ENCODE results near the gene MCEMP1.
"Not testable (repeated sequence)": the region's sequence is repeated elsewhere in the genome, so short reads cannot be mapped to it uniquely, and the experiment has no call there.

The MCEMP1 gene

DNA sequence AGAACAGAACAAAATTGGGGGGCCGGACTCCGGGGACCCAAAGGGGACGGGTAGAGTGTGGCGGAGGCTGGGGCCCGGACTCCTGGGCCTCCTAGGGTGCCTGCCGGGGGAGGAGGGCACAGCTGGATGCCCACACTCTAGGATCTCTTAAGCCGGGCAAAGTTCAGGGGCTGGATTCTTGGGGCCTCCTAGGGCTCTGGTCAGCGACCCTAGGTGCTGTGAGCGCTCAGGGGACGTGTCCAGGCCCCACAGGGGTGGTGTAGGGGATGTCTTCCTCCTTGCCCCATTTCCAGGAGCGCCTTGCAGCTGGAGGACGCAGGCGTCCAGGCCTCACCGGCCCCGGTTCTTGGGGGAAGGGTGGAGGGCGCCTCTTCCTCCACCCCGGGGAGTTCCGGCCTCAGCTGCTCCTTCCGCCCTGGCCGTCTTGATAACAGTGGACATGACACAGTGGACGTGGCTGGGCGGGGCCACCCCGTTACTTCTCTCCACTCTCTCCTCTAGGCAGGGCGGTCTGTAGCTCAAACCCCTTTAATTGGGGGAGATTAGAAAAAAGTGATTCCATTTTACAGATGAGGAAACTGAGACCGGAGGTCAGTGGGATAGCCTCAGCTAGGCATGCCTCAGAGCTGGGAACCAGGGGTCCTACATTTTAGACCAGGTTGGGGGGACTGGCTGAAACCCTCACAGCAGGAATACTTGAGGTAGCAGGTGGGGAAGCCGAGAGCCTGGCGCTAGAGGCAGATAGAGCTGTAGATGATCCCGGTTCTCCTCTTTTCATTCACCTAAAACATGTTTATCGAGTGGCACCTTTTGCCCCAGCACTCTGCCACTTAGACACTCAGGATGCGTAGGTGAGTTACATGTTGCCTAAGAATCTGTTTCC is 39.3 kb upstream of the MCEMP1 start:
- H3K9me3 ChIP-seq (ENCODE audit: control insufficient read depth in 1 of 2, low read length in 2 of 2) = no peaks in the 10 kb centered on the region
- peaks cover 0 to 4% of the 10 kb centered on the region in 2 donors for H3K4me1 ChIP-seq (ENCODE audit: control insufficient read depth in 1 of 2, insufficient read depth in 2 of 2, low read length in 2 of 2)
- peaks cover 0 to 3% of the 10 kb centered on the region in 2 donors for H3K36me3 ChIP-seq (ENCODE audit: control insufficient read depth in 1 of 2, insufficient read depth in 2 of 2, low read length in 2 of 2)
- H3K4me3 ChIP-seq (ENCODE audit: low read depth in 1 of 2, low read length in 2 of 2) = peak overlapping the region; percentile 39 to 50
- no peaks in the 10 kb centered on the region for H3K27me3 ChIP-seq (ENCODE audit: low read depth, low read length)
- peak overlapping the region; percentile 45 for H3K27ac ChIP-seq (ENCODE audit: low read length)

DNA sequence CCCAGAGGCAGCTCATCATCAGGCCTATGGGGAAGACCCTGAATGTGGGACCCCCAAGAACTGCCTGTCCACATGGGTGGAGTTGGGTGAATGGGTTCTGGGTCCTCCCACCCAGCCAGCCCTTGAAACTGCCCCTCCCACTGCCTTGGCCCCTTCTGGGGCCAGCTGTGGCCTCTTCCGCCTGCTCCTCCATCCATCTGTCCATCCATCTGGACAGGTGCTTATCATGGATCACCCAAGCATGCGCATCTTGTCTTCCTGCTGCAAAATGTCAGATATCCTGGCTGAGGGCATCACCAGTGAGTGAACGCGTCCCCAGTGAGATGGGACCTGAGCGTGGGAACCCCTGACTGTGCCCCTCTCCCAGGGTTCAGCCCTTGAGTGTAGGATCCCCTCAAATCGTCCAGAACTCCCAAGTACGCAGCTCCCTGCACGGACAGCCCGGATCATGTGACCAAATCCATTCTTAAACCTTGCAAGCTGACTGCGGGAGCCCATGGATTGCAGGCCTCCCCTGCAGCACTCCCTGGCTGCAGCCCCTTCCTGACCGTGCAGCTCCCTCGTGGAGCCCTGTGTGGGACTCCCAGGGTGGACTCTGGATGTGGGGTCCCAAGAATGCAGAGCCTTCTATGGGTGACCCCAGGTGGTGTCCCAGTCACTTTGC is 38.0 kb upstream of the MCEMP1 start:
- Histone ChIP-seq H3K4me3 (ENCODE audit: low read depth in 1 of 2, low read length in 2 of 2) (no peak overlapping the region), H3K4me1 (ENCODE audit: control insufficient read depth in 1 of 2, insufficient read depth in 2 of 2, low read length in 2 of 2) (peaks cover 0 to 4% of the 10 kb centered on the region in 2 donors), H3K36me3 (ENCODE audit: control insufficient read depth in 1 of 2, insufficient read depth in 2 of 2, low read length in 2 of 2) (no peaks in the 10 kb centered on the region), H3K27me3 (ENCODE audit: low read depth, low read length) (peaks cover 4% of the 10 kb centered on the region), H3K9me3 (ENCODE audit: control insufficient read depth in 1 of 2, low read length in 2 of 2) (no peaks in the 10 kb centered on the region), H3K27ac (ENCODE audit: low read length) (no peak overlapping the region)

DNA sequence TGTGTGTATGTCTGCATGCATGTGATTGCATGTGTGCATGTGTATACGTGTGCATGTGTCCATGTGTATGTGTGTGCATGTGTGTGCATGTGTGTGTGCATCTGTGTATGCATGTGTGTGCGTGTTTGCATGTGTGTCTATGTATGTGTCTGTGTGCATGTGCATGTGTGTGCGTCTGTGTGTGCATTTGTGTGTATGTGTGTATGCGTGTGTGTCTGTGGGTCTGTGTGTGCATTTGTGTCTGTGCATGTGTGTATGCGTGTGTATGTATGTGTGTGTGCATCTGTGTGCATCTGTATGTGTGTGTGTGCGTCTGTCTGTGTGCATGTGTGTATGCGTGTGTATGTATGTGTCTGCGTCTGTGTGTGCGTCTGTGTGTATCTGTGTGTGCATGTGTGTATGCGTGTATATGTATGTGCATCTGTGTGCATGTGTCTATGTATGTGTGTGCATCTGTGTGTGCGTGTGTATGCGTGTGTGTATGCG is 37.0 kb upstream of the MCEMP1 start:
- H3K27ac ChIP-seq (ENCODE audit: low read length) = no peak overlapping the region
- no peak overlapping the region for H3K4me3 ChIP-seq (ENCODE audit: low read depth in 1 of 2, low read length in 2 of 2)
- H3K9me3 ChIP-seq (ENCODE audit: control insufficient read depth in 1 of 2, low read length in 2 of 2) = no peaks in the 10 kb centered on the region
- H3K27me3 ChIP-seq (ENCODE audit: low read depth, low read length) = peaks cover 4% of the 10 kb centered on the region
- H3K36me3 ChIP-seq (ENCODE audit: control insufficient read depth in 1 of 2, insufficient read depth in 2 of 2, low read length in 2 of 2) = no peaks in the 10 kb centered on the region
- peaks cover 0 to 4% of the 10 kb centered on the region in 2 donors for H3K4me1 ChIP-seq (ENCODE audit: control insufficient read depth in 1 of 2, insufficient read depth in 2 of 2, low read length in 2 of 2)

DNA sequence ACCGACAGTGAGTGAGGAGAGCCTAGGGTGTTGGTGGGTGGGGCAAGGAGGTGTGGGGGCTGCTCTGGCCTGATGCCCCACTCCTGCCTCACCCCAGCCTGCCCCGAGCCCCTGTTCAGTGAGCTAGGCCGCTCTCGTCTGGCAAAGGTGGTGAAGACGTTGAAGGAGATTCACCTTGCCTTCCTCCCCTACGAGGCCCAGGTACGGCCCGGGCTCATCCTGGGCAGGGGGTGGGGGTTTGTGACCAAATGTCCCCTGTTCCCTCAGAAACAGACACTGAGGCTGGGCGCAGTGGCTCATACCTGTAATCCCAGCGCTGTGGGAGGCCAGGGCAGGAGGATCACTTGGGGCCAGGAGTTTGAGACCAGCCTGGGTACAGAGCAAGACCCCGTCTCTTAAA is 36.1 kb upstream of the MCEMP1 start:
- H3K27ac ChIP-seq (ENCODE audit: low read length) = no peak overlapping the region
- H3K36me3 ChIP-seq (ENCODE audit: control insufficient read depth in 1 of 2, insufficient read depth in 2 of 2, low read length in 2 of 2) = no peaks in the 10 kb centered on the region
- no peaks in the 10 kb centered on the region for H3K9me3 ChIP-seq (ENCODE audit: control insufficient read depth in 1 of 2, low read length in 2 of 2)
- H3K4me3 ChIP-seq (ENCODE audit: low read depth in 1 of 2, low read length in 2 of 2) = no peak overlapping the region
- H3K27me3 ChIP-seq (ENCODE audit: low read depth, low read length) = peaks cover 4% of the 10 kb centered on the region
- H3K4me1 ChIP-seq (ENCODE audit: control insufficient read depth in 1 of 2, insufficient read depth in 2 of 2, low read length in 2 of 2) = peaks cover 0 to 4% of the 10 kb centered on the region in 2 donors

DNA sequence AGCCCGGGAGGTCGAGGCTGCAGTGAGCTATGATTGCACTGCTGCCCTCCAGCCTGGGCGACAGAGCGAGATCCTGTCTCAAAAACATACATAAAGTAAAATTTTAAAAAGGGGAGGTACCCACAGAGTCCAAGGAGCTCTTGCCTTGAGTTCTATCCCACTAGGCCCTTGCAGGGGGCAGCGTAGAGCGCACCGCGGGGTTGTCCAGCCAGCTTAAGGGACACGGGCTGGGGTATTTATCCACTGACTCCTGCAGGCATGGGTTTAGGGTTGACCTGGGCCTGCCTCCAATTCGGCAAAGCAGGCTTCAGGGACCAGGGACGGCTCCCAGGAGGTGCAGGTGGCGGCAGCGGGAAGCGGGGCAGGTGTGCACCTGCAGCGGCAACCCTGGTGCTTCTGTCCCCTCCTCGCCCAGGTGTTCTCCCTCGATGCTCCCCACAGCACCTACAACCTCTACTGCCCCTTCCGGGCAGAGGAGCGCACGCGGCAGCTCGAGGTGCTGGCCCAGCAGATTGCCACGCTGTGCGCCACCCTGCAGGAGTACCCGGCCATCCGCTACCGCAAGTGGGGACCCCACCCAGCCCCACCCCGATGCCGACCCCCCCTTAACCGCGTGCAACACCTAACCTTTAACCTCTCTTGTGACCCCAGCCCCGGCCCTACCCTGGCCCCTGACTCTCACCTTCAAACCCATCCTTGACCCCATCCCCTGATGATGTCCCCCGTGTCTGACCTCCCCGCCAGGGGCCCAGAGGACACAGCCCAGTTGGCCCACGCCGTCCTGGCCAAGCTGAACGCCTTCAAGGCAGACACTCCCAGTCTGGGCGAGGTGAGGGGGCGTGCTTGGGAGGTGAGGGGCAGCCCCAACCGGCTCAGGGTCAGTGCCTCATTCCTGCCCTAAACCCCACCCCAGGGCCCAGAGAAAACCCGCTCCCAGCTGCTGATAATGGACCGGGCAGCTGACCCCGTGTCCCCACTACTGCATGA is 35.3 kb upstream of the MCEMP1 start:
- Histone ChIP-seq H3K36me3 (ENCODE audit: control insufficient read depth in 1 of 2, insufficient read depth in 2 of 2, low read length in 2 of 2) (no peaks in the 10 kb centered on the region), H3K4me1 (ENCODE audit: control insufficient read depth in 1 of 2, insufficient read depth in 2 of 2, low read length in 2 of 2) (peaks cover 0 to 4% of the 10 kb centered on the region in 2 donors), H3K27me3 (ENCODE audit: low read depth, low read length) (peaks cover 4% of the 10 kb centered on the region), H3K9me3 (ENCODE audit: control insufficient read depth in 1 of 2, low read length in 2 of 2) (no peaks in the 10 kb centered on the region), H3K4me3 (ENCODE audit: low read depth in 1 of 2, low read length in 2 of 2) (no peak overlapping the region), H3K27ac (ENCODE audit: low read length) (no peak overlapping the region)

DNA sequence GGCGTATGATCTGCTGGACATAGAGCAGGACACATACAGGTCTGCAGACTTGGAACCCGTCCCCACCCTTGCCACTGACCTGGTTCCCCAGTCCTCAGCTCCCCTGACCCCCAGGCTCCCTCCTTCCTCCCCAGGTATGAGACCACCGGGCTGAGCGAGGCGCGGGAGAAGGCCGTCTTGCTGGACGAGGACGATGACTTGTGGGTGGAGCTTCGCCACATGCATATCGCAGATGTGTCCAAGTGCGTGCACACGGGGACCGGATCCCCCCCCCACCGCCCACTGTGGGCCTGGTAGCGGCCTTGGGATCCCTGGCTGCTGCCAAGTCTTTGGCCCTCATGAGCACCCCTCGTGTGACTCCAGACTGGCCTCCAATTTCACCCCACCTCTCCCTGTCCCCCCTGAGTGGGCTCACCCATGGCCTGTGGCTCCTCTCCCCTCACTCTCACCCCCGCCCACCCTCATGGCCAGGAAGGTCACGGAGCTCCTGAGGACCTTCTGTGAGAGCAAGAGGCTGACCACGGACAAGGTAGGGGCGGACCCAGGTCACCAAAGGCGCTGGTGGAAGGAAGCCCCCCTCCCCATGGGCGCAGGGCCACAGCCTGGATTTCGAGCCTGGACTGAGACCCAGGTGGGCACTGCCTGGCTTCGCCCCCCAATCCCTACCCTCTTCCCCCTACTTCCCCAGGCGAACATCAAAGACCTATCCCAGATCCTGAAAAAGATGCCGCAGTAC is 34.4 kb upstream of the MCEMP1 start:
- H3K27ac ChIP-seq (ENCODE audit: low read length) = no peak overlapping the region
- H3K9me3 ChIP-seq (ENCODE audit: control insufficient read depth in 1 of 2, low read length in 2 of 2) = no peaks in the 10 kb centered on the region
- no peaks in the 10 kb centered on the region for H3K4me1 ChIP-seq (ENCODE audit: control insufficient read depth in 1 of 2, insufficient read depth in 2 of 2, low read length in 2 of 2)
- no peaks in the 10 kb centered on the region for H3K36me3 ChIP-seq (ENCODE audit: control insufficient read depth in 1 of 2, insufficient read depth in 2 of 2, low read length in 2 of 2)
- H3K4me3 ChIP-seq (ENCODE audit: low read depth in 1 of 2, low read length in 2 of 2) = no peak overlapping the region
- peaks cover 4% of the 10 kb centered on the region for H3K27me3 ChIP-seq (ENCODE audit: low read depth, low read length)

DNA sequence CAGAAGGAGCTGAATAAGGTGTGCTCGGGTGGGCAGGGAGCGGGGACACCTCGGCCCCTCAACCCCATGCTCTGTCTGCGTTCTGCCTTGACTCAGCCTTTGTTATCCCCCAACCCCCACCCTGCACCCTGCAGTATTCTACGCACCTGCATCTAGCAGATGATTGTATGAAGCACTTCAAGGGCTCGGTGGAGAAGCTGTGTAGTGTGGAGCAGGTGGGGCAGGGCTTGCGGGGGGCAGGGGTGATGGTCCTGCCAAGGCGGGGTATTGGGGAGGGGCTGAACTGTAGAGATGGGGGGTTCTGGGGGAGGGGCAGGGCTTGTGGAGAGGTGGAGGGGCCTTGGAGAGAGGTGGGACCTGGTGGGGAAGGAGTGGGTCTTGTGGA is 33.9 kb upstream of the MCEMP1 start:
- H3K4me3 ChIP-seq (ENCODE audit: low read depth in 1 of 2, low read length in 2 of 2) = no peak overlapping the region
- no peak overlapping the region for H3K27ac ChIP-seq (ENCODE audit: low read length)
- H3K36me3 ChIP-seq (ENCODE audit: control insufficient read depth in 1 of 2, insufficient read depth in 2 of 2, low read length in 2 of 2) = no peaks in the 10 kb centered on the region
- H3K27me3 ChIP-seq (ENCODE audit: low read depth, low read length) = peaks cover 4% of the 10 kb centered on the region
- H3K4me1 ChIP-seq (ENCODE audit: control insufficient read depth in 1 of 2, insufficient read depth in 2 of 2, low read length in 2 of 2) = no peaks in the 10 kb centered on the region
- no peaks in the 10 kb centered on the region for H3K9me3 ChIP-seq (ENCODE audit: control insufficient read depth in 1 of 2, low read length in 2 of 2)

DNA sequence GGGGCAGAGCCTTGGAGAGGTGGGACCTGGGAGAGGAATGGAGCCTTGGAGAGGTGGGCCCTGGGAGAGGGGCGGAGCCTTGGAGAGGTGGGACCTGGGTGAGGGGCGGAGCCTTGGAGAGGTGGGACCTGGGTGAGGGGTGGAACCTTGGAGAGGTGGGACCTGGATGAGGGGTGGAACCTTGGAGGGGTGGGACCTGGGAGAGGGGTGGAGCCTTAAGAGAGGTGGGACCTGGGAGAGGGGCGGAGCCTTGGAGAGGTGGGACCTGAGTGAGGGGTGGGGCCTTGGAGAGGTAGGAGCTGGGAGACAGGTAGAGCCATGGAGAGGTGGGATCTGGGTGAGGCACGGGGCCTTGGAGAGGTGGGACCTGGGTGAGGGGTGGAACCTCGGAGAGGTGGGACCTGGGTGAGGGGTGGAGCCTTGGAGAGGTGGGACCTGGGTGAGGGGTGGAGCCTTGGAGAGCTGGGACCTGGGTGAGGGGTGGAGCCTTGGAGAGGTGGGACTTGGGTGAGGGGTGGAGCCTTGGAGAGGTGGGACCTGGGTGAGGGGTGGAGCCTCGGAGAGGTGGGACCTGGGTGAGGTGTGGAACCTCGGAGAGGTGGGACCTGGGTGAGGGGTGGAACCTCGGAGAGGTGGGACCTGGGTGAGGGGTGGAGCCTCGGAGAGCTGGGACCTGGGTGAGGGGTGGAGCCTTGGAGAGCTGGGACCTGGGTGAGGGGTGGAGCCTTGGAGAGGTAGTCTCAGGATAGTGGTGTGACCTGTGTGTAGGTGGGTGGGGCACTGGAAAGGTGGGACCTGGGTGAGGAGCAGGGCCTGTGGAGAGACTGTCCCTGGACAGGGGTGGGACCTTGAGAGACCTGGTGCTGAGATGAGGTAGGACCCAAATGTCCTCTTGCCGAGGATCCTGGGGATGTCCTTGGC is 33.0 kb upstream of the MCEMP1 start:
- not testable (repeated sequence) for H3K27ac ChIP-seq (ENCODE audit: low read length); H3K9me3 ChIP-seq (ENCODE audit: control insufficient read depth in 1 of 2, low read length in 2 of 2); H3K27me3 ChIP-seq (ENCODE audit: low read depth, low read length); H3K36me3 ChIP-seq (ENCODE audit: control insufficient read depth in 1 of 2, insufficient read depth in 2 of 2, low read length in 2 of 2); H3K4me1 ChIP-seq (ENCODE audit: control insufficient read depth in 1 of 2, insufficient read depth in 2 of 2, low read length in 2 of 2); H3K4me3 ChIP-seq (ENCODE audit: low read depth in 1 of 2, low read length in 2 of 2)

DNA sequence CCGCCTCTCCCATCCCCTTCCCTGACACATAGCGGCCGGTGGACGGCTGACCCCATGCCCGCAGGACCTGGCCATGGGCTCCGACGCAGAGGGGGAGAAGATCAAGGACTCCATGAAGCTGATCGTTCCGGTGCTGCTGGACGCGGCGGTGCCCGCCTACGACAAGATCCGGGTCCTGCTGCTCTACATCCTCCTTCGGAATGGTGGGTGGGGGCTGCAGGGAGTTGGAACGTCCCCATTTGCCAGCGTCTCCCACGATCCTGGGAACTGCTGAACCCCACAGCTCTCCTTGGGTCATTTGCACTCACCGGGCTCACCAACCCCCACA is 32.4 kb upstream of the MCEMP1 start:
- peaks cover 4% of the 10 kb centered on the region for H3K27me3 ChIP-seq (ENCODE audit: low read depth, low read length)
- H3K36me3 ChIP-seq (ENCODE audit: control insufficient read depth in 1 of 2, insufficient read depth in 2 of 2, low read length in 2 of 2) = no peaks in the 10 kb centered on the region
- no peak overlapping the region for H3K27ac ChIP-seq (ENCODE audit: low read length)
- no peaks in the 10 kb centered on the region for H3K4me1 ChIP-seq (ENCODE audit: control insufficient read depth in 1 of 2, insufficient read depth in 2 of 2, low read length in 2 of 2)
- H3K4me3 ChIP-seq (ENCODE audit: low read depth in 1 of 2, low read length in 2 of 2) = no peak overlapping the region
- H3K9me3 ChIP-seq (ENCODE audit: control insufficient read depth in 1 of 2, low read length in 2 of 2) = no peaks in the 10 kb centered on the region

DNA sequence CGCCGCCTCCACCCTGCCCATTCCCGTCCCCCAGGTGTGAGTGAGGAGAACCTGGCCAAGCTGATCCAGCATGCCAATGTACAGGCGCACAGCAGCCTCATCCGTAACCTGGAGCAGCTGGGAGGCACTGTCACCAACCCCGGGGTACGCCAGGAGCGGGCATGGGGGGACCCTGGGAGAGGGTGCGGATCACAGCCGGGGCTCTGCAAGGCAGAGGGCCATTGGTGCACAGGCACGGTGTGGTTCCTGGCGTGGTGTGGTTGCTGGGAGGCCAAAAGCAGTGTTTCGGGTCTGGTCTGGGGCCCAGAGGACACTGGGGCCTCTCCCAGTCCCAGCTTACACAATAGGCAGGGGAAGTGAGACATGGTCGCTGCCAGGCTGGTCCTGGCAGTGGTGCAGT is 31.7 kb upstream of the MCEMP1 start:
- peaks cover 4% of the 10 kb centered on the region for H3K27me3 ChIP-seq (ENCODE audit: low read depth, low read length)
- no peaks in the 10 kb centered on the region for H3K36me3 ChIP-seq (ENCODE audit: control insufficient read depth in 1 of 2, insufficient read depth in 2 of 2, low read length in 2 of 2)
- H3K4me1 ChIP-seq (ENCODE audit: control insufficient read depth in 1 of 2, insufficient read depth in 2 of 2, low read length in 2 of 2) = no peaks in the 10 kb centered on the region
- no peaks in the 10 kb centered on the region for H3K9me3 ChIP-seq (ENCODE audit: control insufficient read depth in 1 of 2, low read length in 2 of 2)
- no peak overlapping the region for H3K27ac ChIP-seq (ENCODE audit: low read length)
- no peak overlapping the region for H3K4me3 ChIP-seq (ENCODE audit: low read depth in 1 of 2, low read length in 2 of 2)

Measured in muscle layer of duodenum (tissue), 2 donors.